HG03432 (cell line): ENCODE results near the gene POMGNT1.

ENCODE experiments used
- ATAC-seq: cut with Tn5 transposase; IDR thresholded peaks from one replicate; pipeline ENCODE4 v1.9.1; 2021; ENCODE audit warnings: mild to moderate bottlenecking, moderate library complexity; ENCODE audit not compliant: unreplicated experiment

Gene POMGNT1

GRCh38 chr1:46183926-46184557 lies 14.2 kb downstream of the POMGNT1 start:
- no peak for ATAC-seq

GRCh38 chr1:46183079-46183847 lies 15.0 kb downstream of the POMGNT1 start:
- no peak for ATAC-seq

DNA sequence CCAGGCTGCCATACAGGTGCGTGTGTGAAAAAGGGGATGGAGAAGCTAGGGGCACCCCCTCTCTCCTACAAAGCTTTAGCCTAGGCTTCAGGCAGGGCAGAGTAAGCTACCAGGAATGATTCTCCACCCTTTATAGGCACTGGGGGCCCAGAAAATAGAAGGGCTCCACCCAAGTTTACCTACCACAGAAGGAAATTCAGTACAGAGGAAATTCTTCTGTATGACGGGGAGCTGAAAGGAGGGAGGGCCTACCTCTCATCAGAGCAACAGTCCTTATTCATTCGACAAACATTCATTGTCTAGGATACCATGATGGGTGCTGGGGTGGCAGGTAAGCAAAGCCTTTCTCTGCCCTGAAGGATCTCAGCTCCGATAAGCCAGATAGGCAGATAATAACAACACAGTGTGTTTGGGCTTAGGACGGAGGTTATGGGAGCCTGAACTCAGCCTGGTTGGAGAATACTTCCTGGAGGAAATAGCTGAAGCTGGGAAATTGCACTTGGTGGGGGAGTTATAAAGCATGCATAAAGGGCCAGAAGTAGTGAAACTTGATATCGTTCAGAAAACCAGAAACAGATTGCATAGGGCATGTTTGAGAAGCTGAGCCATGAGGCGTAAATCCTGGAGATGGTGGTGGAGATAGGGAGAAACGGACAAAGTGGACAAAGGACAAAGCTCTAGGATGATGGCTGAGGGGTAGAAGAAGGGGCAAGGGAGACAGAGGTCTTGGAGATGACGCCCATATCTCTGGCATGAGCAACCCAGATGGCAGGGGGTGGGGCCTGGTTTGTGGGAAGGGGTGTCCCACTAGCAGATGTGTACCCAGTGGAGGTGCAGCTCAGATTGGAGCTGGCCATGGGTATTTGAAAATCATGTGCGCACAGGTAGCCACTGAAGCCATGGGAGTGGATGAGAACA lies 16.6 kb downstream of the POMGNT1 start:
- ATAC-seq: no peak

GRCh38 chr1:46180082-46180616 lies 18.1 kb downstream of the POMGNT1 start:
- no peak for ATAC-seq

DNA sequence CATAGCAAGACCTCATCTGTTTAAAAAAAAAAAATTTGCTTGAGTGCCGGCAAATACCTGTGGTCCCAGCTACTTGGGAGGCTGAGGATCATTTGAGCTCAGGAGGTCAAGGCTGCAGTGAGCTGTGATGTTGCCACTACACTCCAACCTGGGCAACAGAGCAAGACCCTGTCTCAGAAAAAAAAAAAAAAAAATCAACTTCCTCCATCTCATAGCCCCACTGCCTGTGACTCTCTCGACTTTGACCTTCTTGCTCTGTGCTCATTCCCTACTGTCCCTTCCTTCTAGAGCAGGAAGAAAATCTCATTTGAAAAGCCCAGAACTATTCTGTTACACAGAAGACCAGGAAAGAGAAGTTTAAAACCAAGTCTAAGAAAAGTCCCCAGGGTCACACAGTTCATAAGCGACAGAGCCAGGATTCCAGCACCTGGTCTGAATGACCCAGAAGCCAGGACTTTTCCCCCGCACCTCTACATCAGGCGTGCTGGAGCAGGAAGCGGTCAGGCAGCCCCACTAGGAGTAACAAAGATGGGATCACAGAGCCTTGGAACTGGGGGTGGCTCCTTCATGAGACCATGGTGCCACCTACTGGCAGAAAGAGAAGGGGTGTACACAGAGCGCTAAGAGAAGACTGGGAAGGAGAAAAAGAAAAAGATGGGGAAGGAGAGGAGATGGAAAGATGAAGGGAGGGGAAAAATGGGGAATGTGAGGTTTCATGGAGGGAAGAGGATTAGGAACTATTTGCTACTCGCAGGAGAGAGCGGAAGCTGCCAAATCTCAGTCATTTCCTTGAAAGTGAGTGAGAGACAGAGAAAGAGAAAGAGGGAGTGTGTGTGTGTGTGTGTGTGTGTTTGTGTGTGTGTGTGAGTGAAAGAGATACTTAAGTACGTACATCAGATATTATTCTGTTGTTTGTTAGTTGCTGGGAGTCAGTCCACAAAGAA lies 18.8 kb downstream of the POMGNT1 start:
- ATAC-seq: peak; percentile 61

GRCh38 chr1:46176211-46176865 lies 21.9 kb downstream of the POMGNT1 start, which contains the start of gene P3R3URF:
TSS of gene P3R3URF (minus strand) at chr1:46176488. CDS start at chr1:46176471, 17 bp downstream.
- no peak for ATAC-seq

- ATAC-seq: no peak
Observed at GRCh38 chr1:46175243-46175642, 23.0 kb downstream of the POMGNT1 start.

GRCh38 chr1:46174448-46175231 lies 23.6 kb downstream of the POMGNT1 start, which contains the start of gene TSPAN1:
TSS of gene TSPAN1 (plus strand) at chr1:46175087. CDS start at chr1:46181108, 6,021 bp downstream.
- ATAC-seq: no peak

- no peak for ATAC-seq
Observed at GRCh38 chr1:46173361-46173856, 24.8 kb downstream of the POMGNT1 start.

DNA sequence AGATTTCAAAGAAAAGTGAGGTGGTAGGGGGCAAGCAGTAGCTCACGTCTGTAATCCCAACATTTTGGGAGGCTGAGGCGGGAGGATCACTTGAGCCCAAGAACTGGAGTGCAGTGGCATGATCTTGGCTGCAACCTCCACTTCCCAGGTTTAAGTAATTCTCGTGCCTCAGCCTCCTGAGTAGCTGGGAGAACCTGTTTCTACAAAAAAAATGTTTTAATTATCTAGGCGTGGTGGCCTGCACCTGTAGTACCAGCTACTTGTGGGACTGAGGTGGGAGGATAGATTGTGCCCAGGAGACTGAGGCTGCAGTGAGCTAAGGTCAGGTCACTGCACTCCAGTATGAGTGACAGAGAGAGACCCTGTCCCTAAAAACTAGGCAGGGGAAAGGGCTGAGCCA lies 25.9 kb downstream of the POMGNT1 start:
- no peak for ATAC-seq

DNA sequence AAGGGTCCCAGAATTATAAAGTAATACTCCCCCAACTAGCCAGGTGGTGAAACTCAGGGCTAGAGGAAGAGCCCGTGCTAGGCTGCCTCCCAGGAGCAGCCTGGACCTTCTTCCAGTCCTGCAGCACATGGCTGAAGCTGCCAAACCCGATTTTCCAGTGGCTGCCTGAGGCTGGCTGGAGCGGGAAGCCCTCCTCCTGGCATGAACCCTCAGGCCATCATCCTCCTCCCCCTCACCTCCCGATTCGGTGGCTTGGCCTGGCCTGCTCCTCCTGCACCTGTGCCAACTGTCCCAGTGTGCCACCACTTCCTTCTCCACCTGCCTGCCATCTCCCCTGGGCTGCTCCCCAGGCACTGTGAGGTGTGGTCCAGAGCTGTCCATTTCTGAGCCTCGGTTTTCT lies 26.4 kb downstream of the POMGNT1 start:
- ATAC-seq: no peak

DNA sequence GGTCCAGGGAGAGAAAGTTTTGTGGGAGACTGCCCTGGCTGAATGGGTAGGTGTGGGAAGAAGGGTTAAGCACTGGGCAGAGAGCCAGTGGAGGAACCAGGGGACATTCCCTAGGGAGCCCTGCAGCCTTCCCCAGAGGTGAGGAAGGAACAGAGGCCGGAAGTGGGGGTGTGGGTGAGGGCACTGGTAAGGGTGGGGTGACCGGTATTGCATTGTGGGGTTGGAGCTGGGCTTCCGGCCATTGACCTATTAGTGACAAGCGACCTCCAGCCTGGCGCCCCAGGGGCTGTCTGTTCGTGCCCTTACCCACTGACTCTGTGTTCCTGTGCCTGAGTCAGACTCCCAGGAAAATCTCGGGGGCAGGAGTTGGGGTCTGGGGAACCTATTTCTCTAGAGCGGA lies 26.9 kb downstream of the POMGNT1 start:
- no peak for ATAC-seq

DNA sequence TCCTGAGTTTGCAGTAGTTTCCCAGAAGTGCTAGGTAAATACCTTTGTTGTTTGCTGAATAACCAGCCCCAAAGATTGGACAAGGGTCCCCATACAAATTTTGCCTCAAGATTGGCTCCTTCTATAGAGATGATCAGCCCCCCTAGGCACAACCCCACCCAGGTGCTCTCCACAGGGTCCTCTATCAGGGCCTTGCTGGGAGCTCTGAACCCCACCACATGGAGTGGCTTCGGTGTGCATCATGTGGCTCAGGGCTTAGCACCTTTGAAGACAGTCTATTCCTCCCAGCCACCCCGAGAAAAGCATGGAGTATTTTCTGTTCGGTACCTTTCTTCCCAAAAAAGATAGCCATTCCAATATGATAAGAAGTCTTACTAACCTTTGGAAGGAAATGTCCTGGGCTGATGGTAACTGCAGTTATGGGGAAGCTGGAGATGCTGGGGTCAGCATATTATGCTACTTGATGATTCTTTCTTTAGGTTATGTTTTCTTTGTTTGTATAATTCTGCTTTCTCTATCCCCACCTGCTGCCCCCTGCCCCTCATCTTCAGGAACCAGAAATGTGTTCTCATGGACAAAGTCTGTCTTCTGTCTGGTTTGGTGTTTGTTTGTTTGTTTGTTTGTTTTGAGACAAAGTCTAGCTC lies 28.3 kb downstream of the POMGNT1 start:
- ATAC-seq: no peak

DNA sequence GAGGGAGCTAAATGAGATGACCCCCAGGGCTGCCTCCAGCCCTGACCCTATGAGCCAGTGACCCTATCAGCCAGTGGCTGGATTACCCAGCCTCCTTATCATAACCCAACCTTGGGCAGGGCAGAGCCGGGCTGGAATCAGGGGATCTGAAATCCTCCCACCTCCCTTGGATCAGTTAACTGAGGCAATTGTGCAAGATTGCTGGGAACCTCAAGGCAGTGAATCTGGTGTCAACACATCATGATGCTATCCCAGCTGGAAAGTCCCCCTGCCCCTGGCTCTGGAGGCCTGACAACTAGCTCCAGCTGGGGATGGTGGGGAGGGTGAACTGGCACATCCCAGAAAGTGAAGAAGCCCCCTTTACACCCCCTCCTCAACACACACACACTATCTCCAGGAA lies 29.8 kb downstream of the POMGNT1 start:
- no peak for ATAC-seq

DNA sequence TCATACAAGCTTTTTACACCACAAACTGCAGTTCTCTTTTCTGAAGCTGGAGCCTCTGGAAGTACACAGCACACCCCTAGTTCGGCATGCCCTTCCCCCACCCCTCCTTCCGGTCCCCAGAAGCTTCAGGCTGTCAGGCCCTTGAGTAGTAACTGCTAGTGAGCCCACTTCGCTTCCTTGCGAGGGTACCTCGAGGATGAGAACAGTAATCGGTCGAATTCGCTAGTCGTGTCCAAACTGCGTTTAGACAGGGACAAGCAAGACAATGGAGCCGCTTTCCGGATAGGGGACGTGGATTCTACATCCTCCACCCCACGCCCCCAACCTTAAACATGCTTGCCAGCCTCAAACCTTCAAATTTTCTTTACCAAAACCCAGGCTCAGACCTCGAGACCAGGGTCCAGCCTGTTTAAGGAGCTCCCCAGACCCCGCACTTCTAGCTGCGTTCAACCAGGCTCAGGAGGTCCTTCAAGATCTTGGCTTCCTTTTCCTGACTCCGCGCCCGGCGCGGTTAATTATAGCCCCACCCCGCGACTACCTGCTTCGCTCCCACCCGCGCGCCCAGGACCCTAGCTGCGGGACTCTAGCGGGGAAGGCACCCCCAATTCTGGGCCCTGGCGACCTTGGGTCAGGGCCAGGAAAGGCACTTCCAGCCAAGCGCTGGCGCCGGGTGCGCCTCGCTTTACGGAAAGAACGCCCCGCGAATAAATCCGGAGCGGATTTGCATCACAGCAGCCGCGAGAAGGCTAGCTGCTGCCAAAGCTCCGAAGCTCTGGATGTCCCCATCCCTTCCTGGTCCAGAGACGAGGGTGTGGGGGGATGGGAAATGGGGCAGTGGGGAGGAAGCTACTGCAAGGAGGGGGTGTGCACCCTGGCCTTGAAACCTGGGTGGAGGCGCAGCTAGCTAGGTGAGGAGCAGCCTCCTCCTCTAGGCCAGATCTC lies 31.4 kb downstream of the POMGNT1 start:
- ATAC-seq: no peak

- ATAC-seq: no peak
Observed at GRCh38 chr1:46160212-46160611, 38.0 kb downstream of the POMGNT1 start.

DNA sequence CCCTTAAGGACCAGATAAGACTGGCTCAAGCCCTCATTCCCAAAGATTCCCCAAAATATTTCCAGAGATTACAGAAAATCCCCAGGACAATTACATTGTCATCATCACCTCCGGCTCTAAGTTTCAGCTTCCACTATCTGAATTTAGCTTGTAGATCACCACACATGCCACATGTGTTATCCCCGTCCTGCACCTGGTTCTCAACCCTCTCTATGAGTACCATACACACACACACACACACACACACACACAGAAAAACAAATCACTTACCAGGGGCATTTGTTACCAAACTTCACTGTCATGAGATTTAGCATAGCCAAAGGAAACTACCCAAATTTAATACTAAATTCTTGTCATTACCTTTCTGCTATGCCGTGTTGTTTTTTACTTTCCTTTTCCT lies 38.7 kb downstream of the POMGNT1 start:
- peak; percentile 41 for ATAC-seq
